Ishikawa (cell line): Measurements from ENCODE around the gene FAM222B.

Source experiments
- CEBPB ChIP-seq: IDR thresholded peaks from 2 replicates; pipeline ENCODE4 v1.6.1; 2012
- CREB1 ChIP-seq: IDR thresholded peaks from 2 replicates; pipeline ENCODE4 v1.6.1; 2012; ENCODE audit warnings: low read depth
- EGR1 ChIP-seq: IDR thresholded peaks from 2 replicates; pipeline ENCODE4 v1.6.1; 2012
- EP300 ChIP-seq: IDR thresholded peaks from 2 replicates; pipeline ENCODE4 v1.6.1; 2012; ENCODE audit warnings: borderline replicate concordance
- FOXM1 ChIP-seq: IDR thresholded peaks from 2 replicates; pipeline ENCODE4 v1.6.1; 2012; ENCODE audit warnings: low read depth, borderline replicate concordance
- MAX ChIP-seq: IDR thresholded peaks from 2 replicates; pipeline ENCODE4 v1.6.1; 2012
- NFIC ChIP-seq: IDR thresholded peaks from 2 replicates; pipeline ENCODE4 v1.6.1; 2012
- RAD21 ChIP-seq: IDR thresholded peaks from 2 replicates; pipeline ENCODE4 v1.6.1; 2012; ENCODE audit warnings: low read depth
- TAF1 ChIP-seq: IDR thresholded peaks from 2 replicates; pipeline ENCODE4 v1.6.1; 2012; ENCODE audit warnings: low read depth, mild to moderate bottlenecking
- TCF12 ChIP-seq: IDR thresholded peaks from 2 replicates; pipeline ENCODE4 v1.6.1; 2012; ENCODE audit warnings: low read depth
- TEAD4 ChIP-seq: IDR thresholded peaks from 2 replicates; pipeline ENCODE4 v1.6.1; 2012
- YY1 ChIP-seq: IDR thresholded peaks from 2 replicates; pipeline ENCODE4 v1.6.1; 2012; ENCODE audit warnings: low read depth
- ZBTB7A ChIP-seq: IDR thresholded peaks from 2 replicates; pipeline ENCODE4 v1.6.1; 2012; ENCODE audit warnings: low read depth
- TF ChIP-seq, protein P1 (sequence below): IDR thresholded peaks from 2 replicates; pipeline ENCODE4 v1.6.1; 2012; ENCODE audit warnings: low read depth, mild to moderate bottlenecking
- TF ChIP-seq, protein P2 (sequence below): IDR thresholded peaks from 2 replicates; pipeline ENCODE4 v1.6.1; 2012

The FAM222B gene

DNA sequence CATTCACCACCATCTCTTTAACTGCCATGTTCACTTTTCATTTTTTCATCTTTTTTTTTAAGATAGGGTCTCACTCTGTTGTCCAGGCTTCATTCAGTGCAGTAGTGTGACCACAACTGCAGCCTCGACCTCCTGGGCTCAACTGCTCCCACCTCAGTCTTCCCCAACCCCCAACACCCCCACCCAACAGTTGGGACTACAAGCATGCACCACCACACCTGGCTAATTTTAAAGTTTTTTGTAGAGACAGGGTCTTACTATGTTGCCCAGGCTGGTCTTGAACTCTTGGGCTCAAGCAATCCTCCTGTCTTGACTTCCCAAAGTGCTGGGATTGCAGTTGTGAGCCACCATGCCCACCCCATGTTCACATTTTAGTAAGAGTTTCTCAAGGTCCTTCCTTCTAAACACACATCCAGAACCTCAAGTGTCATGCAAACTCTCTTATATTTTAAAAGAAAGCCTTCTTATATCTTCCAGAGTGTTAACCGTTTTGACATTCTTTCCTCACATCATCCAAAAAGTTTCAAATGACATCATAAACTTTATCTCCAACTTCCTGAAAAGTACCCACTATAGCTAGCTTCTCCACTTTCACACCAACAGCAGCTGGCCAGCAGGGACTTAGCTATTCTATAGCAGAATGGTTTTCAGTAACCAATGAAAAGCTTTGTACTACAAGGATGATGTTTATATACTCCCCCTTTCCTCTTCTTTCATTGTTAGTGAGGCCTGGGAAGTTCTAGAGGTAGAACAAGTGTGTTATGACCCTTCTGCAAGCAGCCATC lies 49.5 kb downstream of the FAM222B start:
- TF ChIP-seq, protein P1, sequence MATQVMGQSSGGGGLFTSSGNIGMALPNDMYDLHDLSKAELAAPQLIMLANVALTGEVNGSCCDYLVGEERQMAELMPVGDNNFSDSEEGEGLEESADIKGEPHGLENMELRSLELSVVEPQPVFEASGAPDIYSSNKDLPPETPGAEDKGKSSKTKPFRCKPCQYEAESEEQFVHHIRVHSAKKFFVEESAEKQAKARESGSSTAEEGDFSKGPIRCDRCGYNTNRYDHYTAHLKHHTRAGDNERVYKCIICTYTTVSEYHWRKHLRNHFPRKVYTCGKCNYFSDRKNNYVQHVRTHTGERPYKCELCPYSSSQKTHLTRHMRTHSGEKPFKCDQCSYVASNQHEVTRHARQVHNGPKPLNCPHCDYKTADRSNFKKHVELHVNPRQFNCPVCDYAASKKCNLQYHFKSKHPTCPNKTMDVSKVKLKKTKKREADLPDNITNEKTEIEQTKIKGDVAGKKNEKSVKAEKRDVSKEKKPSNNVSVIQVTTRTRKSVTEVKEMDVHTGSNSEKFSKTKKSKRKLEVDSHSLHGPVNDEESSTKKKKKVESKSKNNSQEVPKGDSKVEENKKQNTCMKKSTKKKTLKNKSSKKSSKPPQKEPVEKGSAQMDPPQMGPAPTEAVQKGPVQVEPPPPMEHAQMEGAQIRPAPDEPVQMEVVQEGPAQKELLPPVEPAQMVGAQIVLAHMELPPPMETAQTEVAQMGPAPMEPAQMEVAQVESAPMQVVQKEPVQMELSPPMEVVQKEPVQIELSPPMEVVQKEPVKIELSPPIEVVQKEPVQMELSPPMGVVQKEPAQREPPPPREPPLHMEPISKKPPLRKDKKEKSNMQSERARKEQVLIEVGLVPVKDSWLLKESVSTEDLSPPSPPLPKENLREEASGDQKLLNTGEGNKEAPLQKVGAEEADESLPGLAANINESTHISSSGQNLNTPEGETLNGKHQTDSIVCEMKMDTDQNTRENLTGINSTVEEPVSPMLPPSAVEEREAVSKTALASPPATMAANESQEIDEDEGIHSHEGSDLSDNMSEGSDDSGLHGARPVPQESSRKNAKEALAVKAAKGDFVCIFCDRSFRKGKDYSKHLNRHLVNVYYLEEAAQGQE: no peak
- TF ChIP-seq NFIC (no peak), MAX (no peak), CREB1 (no peak), TEAD4 (no peak), CEBPB (no peak), RAD21 (no peak), TCF12 (no peak), EP300 (no peak), TAF1 (no peak), FOXM1 (no peak), ZBTB7A (no peak), EGR1 (no peak), YY1 (no peak)
- TF ChIP-seq, protein P2, sequence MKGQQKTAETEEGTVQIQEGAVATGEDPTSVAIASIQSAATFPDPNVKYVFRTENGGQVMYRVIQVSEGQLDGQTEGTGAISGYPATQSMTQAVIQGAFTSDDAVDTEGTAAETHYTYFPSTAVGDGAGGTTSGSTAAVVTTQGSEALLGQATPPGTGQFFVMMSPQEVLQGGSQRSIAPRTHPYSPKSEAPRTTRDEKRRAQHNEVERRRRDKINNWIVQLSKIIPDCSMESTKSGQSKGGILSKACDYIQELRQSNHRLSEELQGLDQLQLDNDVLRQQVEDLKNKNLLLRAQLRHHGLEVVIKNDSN: no peak

GRCh38 chr17:28788100-28788499 lies 54.5 kb downstream of the FAM222B start:
- TF ChIP-seq, protein P2: no peak
- no peak for TF ChIP-seq RAD21
- TF ChIP-seq, protein P1: no peak
- no peak for TF ChIP-seq TAF1
- TF ChIP-seq MAX: no peak
- TF ChIP-seq ZBTB7A: no peak
- no peak for TF ChIP-seq NFIC
- no peak for TF ChIP-seq CEBPB
- no peak for TF ChIP-seq EP300
- no peak for TF ChIP-seq EGR1
- no peak for TF ChIP-seq TCF12
- TF ChIP-seq TEAD4: no peak
- TF ChIP-seq FOXM1: no peak
- no peak for TF ChIP-seq YY1
- no peak for TF ChIP-seq CREB1

GRCh38 chr17:28783161-28783560 lies 59.4 kb downstream of the FAM222B start:
- no peak for TF ChIP-seq EP300
- TF ChIP-seq CEBPB: no peak
- no peak for TF ChIP-seq FOXM1
- TF ChIP-seq RAD21: no peak
- no peak for TF ChIP-seq TCF12
- TF ChIP-seq EGR1: no peak
- no peak for TF ChIP-seq TEAD4
- no peak for TF ChIP-seq MAX
- TF ChIP-seq, protein P1: no peak
- no peak for TF ChIP-seq CREB1
- TF ChIP-seq ZBTB7A: no peak
- TF ChIP-seq TAF1: no peak
- TF ChIP-seq NFIC: no peak
- TF ChIP-seq, protein P2: no peak
- no peak for TF ChIP-seq YY1
